Central memory CD4-positive, alpha-beta T cell (primary cell): ENCODE measurements around the gene SERTAD2.

Source experiments
- DNase-seq: peaks from one replicate; pipeline ENCODE4 v3.0.0; 2022

SERTAD2 gene

GRCh38 chr2:64607381-64608304, 46.1 kb downstream of the SERTAD2 start:
- DNase-seq: no peak

GRCh38 chr2:64606479-64607363, 47.0 kb downstream of the SERTAD2 start:
- DNase-seq: peak; percentile 90

GRCh38 chr2:64605991-64606478, 47.7 kb downstream of the SERTAD2 start:
- DNase-seq: no peak

GRCh38 chr2:64605026-64605471, 48.7 kb downstream of the SERTAD2 start:
- DNase-seq: no peak

- DNase-seq: no peak
Observed at GRCh38 chr2:64604155-64604554, 49.6 kb downstream of the SERTAD2 start.

GRCh38 chr2:64602436-64602835, 51.3 kb downstream of the SERTAD2 start:
- no peak for DNase-seq

- DNase-seq: no peak
Observed at GRCh38 chr2:64601785-64602391, 51.8 kb downstream of the SERTAD2 start.

GRCh38 chr2:64601034-64601754, 52.5 kb downstream of the SERTAD2 start:
- DNase-seq: no peak

GRCh38 chr2:64599469-64599868, 54.2 kb downstream of the SERTAD2 start:
- no peak for DNase-seq

- DNase-seq: no peak
Observed at GRCh38 chr2:64598226-64598625, 55.5 kb downstream of the SERTAD2 start.

GRCh38 chr2:64595397-64596176, 58.1 kb downstream of the SERTAD2 start:
- DNase-seq: no peak

- no peak for DNase-seq
Observed at GRCh38 chr2:64594226-64594989, 59.3 kb downstream of the SERTAD2 start.

GRCh38 chr2:64593035-64593655, 60.6 kb downstream of the SERTAD2 start:
- DNase-seq: no peak

GRCh38 chr2:64591188-64591587, 62.5 kb downstream of the SERTAD2 start:
- DNase-seq: no peak

- DNase-seq: no peak
Observed at GRCh38 chr2:64587561-64587960, 66.2 kb downstream of the SERTAD2 start.

- peak; percentile 32 for DNase-seq
Observed at GRCh38 chr2:64586883-64587481, 66.7 kb downstream of the SERTAD2 start.

- no peak for DNase-seq
Observed at GRCh38 chr2:64586054-64586453, 67.7 kb downstream of the SERTAD2 start.

GRCh38 chr2:64582774-64583340, 70.9 kb downstream of the SERTAD2 start:
- DNase-seq: no peak
